Suprapubic skin (tissue), 4 donors: ENCODE data around the gene ZNF446. TPM values are rescaled to one million over a fixed set of nuclear protein-coding genes. Genes with fewer than 3 reads are reported as not detected.

Experiments used
- DNase-seq, 2 donors: peaks; one replicate each; pipeline ENCODE4 v3.0.0-alpha.2; 2019; ENCODE audit warnings: low spot score in 2 of 2
- H3K27ac ChIP-seq: fragments of 200-600 bp; sonication (generic); one replicate; pipeline ENCODE4 v1.5.1; 2019
- H3K27me3 ChIP-seq: fragments of 200-600 bp; sonication (generic); one replicate; pipeline ENCODE4 v1.5.1; 2019
- H3K36me3 ChIP-seq: fragments of 200-600 bp; sonication (generic); one replicate; pipeline ENCODE4 v1.5.1; 2019
- H3K4me1 ChIP-seq: fragments of 200-600 bp; sonication (generic); one replicate; pipeline ENCODE4 v1.5.1; 2019
- H3K4me3 ChIP-seq: fragments of 200-600 bp; sonication (generic); one replicate; pipeline ENCODE4 v1.5.1; 2019; ENCODE audit warnings: mild to moderate bottlenecking
- H3K9me3 ChIP-seq: fragments of 200-600 bp; sonication (generic); one replicate; pipeline ENCODE4 v1.5.1; 2019
- EP300 ChIP-seq: sonication (generic); formaldehyde crosslinking; IDR thresholded peaks from one replicate; pipeline ENCODE4 v1.6.1; 2017; ENCODE audit warnings: antibody characterized with exemption
- POLR2A ChIP-seq, 2 donors: fragments of 450-650 bp; IDR thresholded peaks; one replicate each; pipeline ENCODE4 v1.6.1; 2017; ENCODE audit warnings: antibody characterized with exemption in 2 of 2, mild to moderate bottlenecking in 2 of 2, moderate library complexity in 2 of 2
- POLR2AphosphoS5 ChIP-seq, 3 donors: sonication (generic); formaldehyde crosslinking; IDR thresholded peaks; one replicate each; pipeline ENCODE4 v1.6.1; 2017; ENCODE audit warnings: antibody characterized with exemption in 3 of 3
- WGBS: methylation state at CpG from one replicate; pipeline ENCODE4 v1.1.5; 2018; 5-methylcytosine and 5-hydroxymethylcytosine counted together
- total RNA-seq, 4 donors: library from RNA; depleted of rRNA; stranded (reverse); fragments of >200 nt; gene quantifications; one replicate each; pipeline ENCODE4 v1.1.0, GENCODE V29; 2016
- TF ChIP-seq, protein P1 (sequence below), 2 donors: fragments of 200-600 bp in 1 of 2; fragments of 450-650 bp in 1 of 2; sonication (generic) in 1 of 2; IDR thresholded peaks; one replicate each; pipeline ENCODE4 v1.5.1; 2016 to 2019; ENCODE audit warnings: antibody characterized with exemption in 2 of 2, mild to moderate bottlenecking in 1 of 2, moderate library complexity in 1 of 2

Gene ZNF446
- total RNA-seq, 4 donors from 2014 or later: 19.8 to 38.8 (median 24.0) TPM

DNA sequence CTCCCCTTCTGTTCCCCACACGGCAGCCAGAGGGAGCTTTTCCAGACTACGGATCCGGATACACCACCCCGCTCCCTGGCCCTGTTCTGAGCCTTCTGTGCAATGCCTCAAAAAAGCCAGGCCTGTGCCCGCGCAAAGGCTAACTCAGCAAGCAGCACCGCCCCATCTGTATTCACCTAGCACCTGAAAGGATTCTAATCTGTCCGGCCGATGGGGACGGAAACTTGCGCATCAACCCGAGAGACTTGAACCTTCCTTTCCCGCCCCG is 42.9 kb downstream of the ZNF446 start:
- peak overlapping the region; percentile 80 for H3K4me3 ChIP-seq
- H3K9me3 ChIP-seq: no peaks in the 10 kb centered on the region
- peaks cover 20% of the 10 kb centered on the region for H3K36me3 ChIP-seq
- H3K27me3 ChIP-seq: no peaks in the 10 kb centered on the region
- H3K27ac ChIP-seq: peak overlapping the region; percentile 97
- peaks cover 58% of the 10 kb centered on the region for H3K4me1 ChIP-seq
- DNase-seq: peak in 1 of 2 donors; percentile 80
- TF ChIP-seq POLR2A (IDR thresholded peaks at IDR 0.05) (no peak), POLR2AphosphoS5 (IDR thresholded peaks at IDR 0.05) (no peak), EP300 (no peak)
- TF ChIP-seq, protein P1, sequence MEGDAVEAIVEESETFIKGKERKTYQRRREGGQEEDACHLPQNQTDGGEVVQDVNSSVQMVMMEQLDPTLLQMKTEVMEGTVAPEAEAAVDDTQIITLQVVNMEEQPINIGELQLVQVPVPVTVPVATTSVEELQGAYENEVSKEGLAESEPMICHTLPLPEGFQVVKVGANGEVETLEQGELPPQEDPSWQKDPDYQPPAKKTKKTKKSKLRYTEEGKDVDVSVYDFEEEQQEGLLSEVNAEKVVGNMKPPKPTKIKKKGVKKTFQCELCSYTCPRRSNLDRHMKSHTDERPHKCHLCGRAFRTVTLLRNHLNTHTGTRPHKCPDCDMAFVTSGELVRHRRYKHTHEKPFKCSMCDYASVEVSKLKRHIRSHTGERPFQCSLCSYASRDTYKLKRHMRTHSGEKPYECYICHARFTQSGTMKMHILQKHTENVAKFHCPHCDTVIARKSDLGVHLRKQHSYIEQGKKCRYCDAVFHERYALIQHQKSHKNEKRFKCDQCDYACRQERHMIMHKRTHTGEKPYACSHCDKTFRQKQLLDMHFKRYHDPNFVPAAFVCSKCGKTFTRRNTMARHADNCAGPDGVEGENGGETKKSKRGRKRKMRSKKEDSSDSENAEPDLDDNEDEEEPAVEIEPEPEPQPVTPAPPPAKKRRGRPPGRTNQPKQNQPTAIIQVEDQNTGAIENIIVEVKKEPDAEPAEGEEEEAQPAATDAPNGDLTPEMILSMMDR (IDR thresholded peaks at IDR 0.05): no peak
- WGBS: 1% methylated on average over 10 of the region's 14 CpGs

DNA sequence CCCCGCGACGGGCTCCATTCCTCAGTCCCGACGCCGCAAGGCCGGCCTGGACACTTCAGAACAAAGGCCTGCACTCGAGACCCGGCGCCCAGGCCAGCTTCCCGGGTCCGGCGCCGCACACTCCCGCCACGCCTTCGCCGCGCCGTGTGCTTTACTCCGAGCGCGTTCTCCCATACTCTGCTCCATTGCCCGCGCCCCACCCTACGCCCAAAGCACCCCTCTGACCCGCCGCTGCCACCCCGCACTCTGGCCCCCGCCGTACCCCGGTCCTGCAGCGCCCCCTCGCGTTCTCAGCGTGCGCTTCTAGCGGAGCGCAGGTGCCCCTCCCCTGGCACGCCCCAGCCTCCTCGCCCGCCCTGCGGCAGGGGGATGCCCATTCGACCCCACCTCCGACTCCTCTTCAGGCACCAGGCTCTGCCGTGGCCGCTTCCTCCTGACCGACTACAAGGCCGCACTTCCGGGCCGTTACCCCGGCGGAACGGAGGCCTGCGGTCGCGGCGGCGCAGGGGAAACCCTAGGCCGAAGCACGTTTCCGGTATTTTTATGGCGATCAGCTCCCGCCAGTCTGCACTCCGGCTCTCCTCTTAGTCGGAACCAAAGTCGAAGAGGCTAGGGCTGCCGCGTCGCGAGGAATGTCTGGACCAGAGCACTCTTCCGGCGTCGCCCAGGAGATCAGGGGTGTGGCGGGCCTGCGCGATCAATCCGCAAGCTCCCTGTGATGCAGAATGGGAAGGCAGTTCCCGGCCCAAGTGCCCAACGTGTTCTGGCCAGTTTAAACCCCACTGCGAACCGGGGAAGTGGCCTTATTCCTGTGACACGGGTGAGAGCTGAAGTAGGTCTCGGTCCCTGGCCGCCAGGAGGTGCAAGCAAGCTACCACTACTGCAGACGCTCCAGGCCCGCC is 43.5 kb downstream of the ZNF446 start, which contains the start of gene ZBTB45:
Gene ZBTB45, minus strand, starts transcription at position 456 of the 902 bp plus-strand sequence. CDS start 2,137 bp downstream, outside the sequence.
- peak; percentile 94 to 96 for DNase-seq
- WGBS: 0% methylated on average over 10 of the region's 87 CpGs
- Histone ChIP-seq H3K27me3 (no peaks in the 10 kb centered on the region), H3K4me1 (peaks cover 52% of the 10 kb centered on the region), H3K36me3 (peaks cover 20% of the 10 kb centered on the region), H3K27ac (peak within 1 kb of the TSS; percentile 97), H3K4me3 (peak within 1 kb of the TSS; percentile 80), H3K9me3 (no peaks in the 10 kb centered on the region)
- peak; percentile 18 to 93 (median 93) for TF ChIP-seq POLR2AphosphoS5 (IDR thresholded peaks at IDR 0.05)
- TF ChIP-seq, protein P1 (IDR thresholded peaks at IDR 0.05): peak; percentile 62 to 71
- TF ChIP-seq POLR2A (IDR thresholded peaks at IDR 0.05): peak in 1 of 2 donors; percentile 49
- TF ChIP-seq EP300: no peak

DNA sequence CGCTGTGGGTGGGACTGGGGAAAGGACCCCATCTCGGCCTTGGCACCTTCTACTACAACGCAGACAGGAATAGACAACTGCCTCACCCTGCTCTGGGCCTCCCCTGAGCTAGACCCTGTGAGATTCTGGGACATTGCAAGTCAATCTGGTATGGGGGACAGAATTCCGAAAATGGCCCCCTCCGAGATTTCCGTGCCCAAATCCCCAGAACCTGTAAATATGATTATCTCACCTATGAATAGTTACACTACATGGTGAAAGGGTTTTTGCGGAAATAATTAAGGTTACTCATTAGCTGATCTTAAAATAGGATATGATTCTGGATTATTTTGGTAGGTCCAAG is 44.1 kb downstream of the ZNF446 start:
- Histone ChIP-seq H3K4me1 (peaks cover 46% of the 10 kb centered on the region), H3K9me3 (no peaks in the 10 kb centered on the region), H3K36me3 (peaks cover 20% of the 10 kb centered on the region), H3K4me3 (peak overlapping the region; percentile 80), H3K27ac (peak overlapping the region; percentile 97), H3K27me3 (no peaks in the 10 kb centered on the region)
- no peak for DNase-seq
- WGBS: 16% methylated on average over 4 of the region's 7 CpGs
- TF ChIP-seq, protein P1 (IDR thresholded peaks at IDR 0.05): no peak
- TF ChIP-seq POLR2AphosphoS5 (IDR thresholded peaks at IDR 0.05): no peak
- no peak for TF ChIP-seq POLR2A (IDR thresholded peaks at IDR 0.05)
- TF ChIP-seq EP300: no peak

DNA sequence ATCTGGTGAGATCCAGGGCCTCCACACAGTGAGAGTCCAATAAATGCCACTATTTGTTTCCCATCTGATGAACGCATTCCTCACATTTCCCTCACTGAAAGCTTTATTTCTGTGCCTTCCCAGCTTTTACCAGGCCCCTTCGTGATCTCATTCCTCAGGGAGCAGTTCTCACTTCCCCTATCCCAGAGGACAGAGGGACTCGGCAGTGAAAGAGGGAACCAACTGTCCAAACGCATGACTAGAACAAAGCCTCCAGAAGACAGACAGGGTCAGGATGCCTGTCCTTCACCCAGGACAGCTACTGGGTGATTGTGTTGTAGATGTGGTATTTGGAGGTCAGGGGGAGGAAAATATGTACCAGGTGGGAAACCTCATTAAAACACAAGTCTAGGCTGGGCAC is 45.5 kb downstream of the ZNF446 start:
- Histone ChIP-seq H3K36me3 (peaks cover 7% of the 10 kb centered on the region), H3K4me3 (no peak overlapping the region), H3K4me1 (peaks cover 33% of the 10 kb centered on the region), H3K27ac (no peak overlapping the region), H3K27me3 (no peaks in the 10 kb centered on the region), H3K9me3 (no peaks in the 10 kb centered on the region)
- 66% methylated on average over 4 of the region's 4 CpGs for WGBS
- no peak for DNase-seq
- TF ChIP-seq POLR2AphosphoS5 (IDR thresholded peaks at IDR 0.05) (no peak), POLR2A (IDR thresholded peaks at IDR 0.05) (no peak), EP300 (no peak)
- TF ChIP-seq, protein P1 (IDR thresholded peaks at IDR 0.05): no peak

DNA sequence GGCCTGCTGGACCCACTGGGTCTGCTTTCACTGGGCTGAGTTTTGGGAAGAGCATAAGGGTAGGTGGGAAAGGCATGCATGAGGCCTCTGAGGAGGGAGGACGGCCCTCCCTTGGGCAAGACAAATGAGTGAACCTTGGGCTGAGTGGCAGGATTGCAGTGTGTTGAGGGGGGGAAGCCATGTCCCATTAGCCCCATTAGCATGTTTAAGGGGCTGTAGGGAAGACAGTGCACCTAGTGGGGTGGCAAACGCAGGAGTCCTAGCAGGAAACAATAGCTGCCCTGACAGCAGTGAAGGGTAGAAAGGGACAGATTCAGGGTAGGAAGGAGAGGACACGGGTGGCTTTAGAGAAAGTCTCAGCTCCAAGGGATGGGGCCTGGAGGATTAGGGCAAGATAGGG is 46.6 kb downstream of the ZNF446 start:
- 86% methylated on average over 3 of the region's 3 CpGs for WGBS
- no peak for TF ChIP-seq POLR2A (IDR thresholded peaks at IDR 0.05)
- no peak for TF ChIP-seq EP300
- TF ChIP-seq, protein P1 (IDR thresholded peaks at IDR 0.05): no peak
- no peak for TF ChIP-seq POLR2AphosphoS5 (IDR thresholded peaks at IDR 0.05)

More for the DNA sequence above, 46.6 kb downstream of the ZNF446 start:
- H3K27me3 ChIP-seq: no peaks in the 10 kb centered on the region
- no peak for DNase-seq
- no peaks in the 10 kb centered on the region for H3K36me3 ChIP-seq
- H3K27ac ChIP-seq: no peak overlapping the region
- H3K4me3 ChIP-seq: no peak overlapping the region
- no peaks in the 10 kb centered on the region for H3K9me3 ChIP-seq
- H3K4me1 ChIP-seq: peaks cover 23% of the 10 kb centered on the region
